Measurements from ENCODE around the gene CA11.
A peak's percentile ranks its signal among the peaks of the same experiment; 100 is the strongest.
"Not testable (repeated sequence)": the region's sequence is repeated elsewhere in the genome, so short reads cannot be mapped to it uniquely, and the experiment has no call there.

CA11 gene

GRCh38 chr19:48639483-48640375 lies 6.3 kb downstream of the CA11 start:
- DNase-seq = no peak

GRCh38 chr19:48638831-48639381 lies 7.1 kb downstream of the CA11 start:
- no peak for DNase-seq

- peak; percentile 65 to 86 for DNase-seq
Observed at GRCh38 chr19:48637948-48638830, 7.8 kb downstream of the CA11 start.

GRCh38 chr19:48637449-48637947 lies 8.5 kb downstream of the CA11 start:
- DNase-seq = peak; percentile 98 to 100

GRCh38 chr19:48636859-48637448 lies 9.0 kb downstream of the CA11 start, which contains the start of gene DBP:
DBP (minus strand) TSS chr19:48637379; CDS start chr19:48636994, 385 bp downstream.
- no peak for DNase-seq

- DNase-seq = no peak
Observed at GRCh38 chr19:48635966-48636858, 9.8 kb downstream of the CA11 start.

- DNase-seq = peak; percentile 69 to 81
Observed at GRCh38 chr19:48635263-48635965, 10.6 kb downstream of the CA11 start.

- peak; percentile 91 to 96 for DNase-seq
Observed at GRCh38 chr19:48634424-48635262, 11.3 kb downstream of the CA11 start.

- no peak for DNase-seq
Observed at GRCh38 chr19:48634036-48634342, 12.0 kb downstream of the CA11 start.

- DNase-seq = no peak
Observed at GRCh38 chr19:48633148-48634035, 12.6 kb downstream of the CA11 start.

GRCh38 chr19:48632692-48633147 lies 13.3 kb downstream of the CA11 start:
- DNase-seq = no peak

GRCh38 chr19:48632286-48632685 lies 13.7 kb downstream of the CA11 start:
- DNase-seq = not testable (repeated sequence)

- no peak for DNase-seq
Observed at GRCh38 chr19:48631225-48631624, 14.8 kb downstream of the CA11 start.

GRCh38 chr19:48630296-48631063 lies 15.5 kb downstream of the CA11 start:
- no peak for DNase-seq

GRCh38 chr19:48629599-48630295 lies 16.2 kb downstream of the CA11 start:
- DNase-seq = no peak

GRCh38 chr19:48629297-48629598 lies 16.7 kb downstream of the CA11 start:
- DNase-seq = no peak

- no peak for DNase-seq
Observed at GRCh38 chr19:48628486-48629296, 17.3 kb downstream of the CA11 start.
